H9 (cell line): ENCODE data around the gene PRPF40B. TPM values are rescaled to one million over a fixed set of nuclear protein-coding genes. Genes with fewer than 3 reads are reported as not detected.

Experiments used
- DNase-seq: peaks from one replicate; pipeline ENCODE4 v3.0.0-alpha.2; 2017
- H2AFZ ChIP-seq: one replicate; pipeline ENCODE4 v1.6.1; 2013; ENCODE audit warnings: mild to moderate bottlenecking, low read length, control low read depth, moderate library complexity
- H2AK5ac ChIP-seq: 2 replicates; pipeline ENCODE4 v1.6.1; 2013; ENCODE audit warnings: low read length, control low read depth, mixed read lengths; ENCODE audit not compliant: insufficient read length
- H2BK120ac ChIP-seq: one replicate; pipeline ENCODE4 v1.6.1; 2013; ENCODE audit warnings: low read depth, mild to moderate bottlenecking, low read length, control low read depth, inconsistent platforms; ENCODE audit not compliant: poor library complexity, severe bottlenecking
- H2BK12ac ChIP-seq: 2 replicates; pipeline ENCODE4 v1.6.1; 2013; ENCODE audit warnings: low read length, control low read depth, mixed read lengths, low read depth; ENCODE audit not compliant: insufficient read length
- H2BK15ac ChIP-seq: 2 replicates; pipeline ENCODE4 v1.6.1; 2013; ENCODE audit warnings: low read depth, low read length, control low read depth
- H2BK20ac ChIP-seq: one replicate; pipeline ENCODE4 v1.6.1; 2013; ENCODE audit warnings: low read depth, mild to moderate bottlenecking, low read length, control low read depth, inconsistent platforms; ENCODE audit not compliant: poor library complexity, severe bottlenecking
- H2BK5ac ChIP-seq: 2 replicates; pipeline ENCODE4 v1.6.1; 2013; ENCODE audit warnings: low read length, control low read depth, mixed read lengths; ENCODE audit not compliant: insufficient read length
- H3K14ac ChIP-seq: 2 replicates; pipeline ENCODE4 v1.6.1; 2013; ENCODE audit warnings: low read length, control low read depth; ENCODE audit not compliant: insufficient read depth
- H3K18ac ChIP-seq: 2 replicates; pipeline ENCODE4 v1.6.1; 2013; ENCODE audit warnings: low read depth, mild to moderate bottlenecking, mixed read lengths, low read length, control low read depth; ENCODE audit not compliant: insufficient read length
- H3K23ac ChIP-seq: 2 replicates; pipeline ENCODE4 v1.6.1; 2013; ENCODE audit warnings: low read length, control low read depth, mixed read lengths, low read depth; ENCODE audit not compliant: insufficient read length
- H3K23me2 ChIP-seq: 2 replicates; pipeline ENCODE4 v1.6.1; 2013; ENCODE audit warnings: low read depth, mild to moderate bottlenecking, mixed read lengths, low read length, control low read depth; ENCODE audit not compliant: insufficient read length, poor library complexity, severe bottlenecking
- H3K27ac ChIP-seq: 2 replicates; pipeline ENCODE4 v1.5.1; 2013; ENCODE audit warnings: low read length, control low read depth, mixed read lengths, low read depth; ENCODE audit not compliant: insufficient read length
- H3K27me3 ChIP-seq: 2 replicates; pipeline ENCODE4 v1.6.1; 2013; ENCODE audit warnings: low read length, control low read depth, inconsistent platforms; ENCODE audit not compliant: insufficient read depth
- H3K4ac ChIP-seq: 2 replicates; pipeline ENCODE4 v1.6.1; 2013; ENCODE audit warnings: low read depth, mild to moderate bottlenecking, control low read depth, inconsistent platforms, low read length, moderate library complexity
- H3K4me1 ChIP-seq: 2 replicates; pipeline ENCODE4 v1.6.1; 2013; ENCODE audit warnings: low read length, control low read depth, inconsistent platforms; ENCODE audit not compliant: insufficient read depth
- H3K4me2 ChIP-seq: 2 replicates; pipeline ENCODE4 v1.6.1; 2013; ENCODE audit warnings: low read length, control low read depth, mixed read lengths; ENCODE audit not compliant: insufficient read length, insufficient read depth
- H3K56ac ChIP-seq: 2 replicates; pipeline ENCODE4 v1.6.1; 2013; ENCODE audit warnings: low read depth, mild to moderate bottlenecking, mixed read lengths, low read length, control low read depth; ENCODE audit not compliant: insufficient read length
- H3K79me1 ChIP-seq: 2 replicates; pipeline ENCODE4 v1.6.1; 2013; ENCODE audit warnings: low read depth, mild to moderate bottlenecking, moderate library complexity, low read length, control low read depth, inconsistent platforms; ENCODE audit not compliant: insufficient read depth, poor library complexity, severe bottlenecking
- H3K79me2 ChIP-seq: 2 replicates; pipeline ENCODE4 v1.6.1; 2013; ENCODE audit warnings: low read length, control low read depth, inconsistent platforms; ENCODE audit not compliant: insufficient read depth
- H3K9ac ChIP-seq: 2 replicates; pipeline ENCODE4 v1.6.1; 2013; ENCODE audit warnings: low read length, control low read depth, mixed read lengths; ENCODE audit not compliant: insufficient read length; ENCODE audit errors: extremely low read depth
- H3K9me3 ChIP-seq: one replicate; pipeline ENCODE4 v1.6.1; 2013; ENCODE audit warnings: low read depth, low read length, inconsistent platforms; ENCODE audit not compliant: control insufficient read depth
- H3T11ph ChIP-seq: one replicate; pipeline ENCODE4 v1.6.1; 2013; ENCODE audit warnings: mild to moderate bottlenecking, low read length, control low read depth, inconsistent platforms
- H4K20me1 ChIP-seq: one replicate; pipeline ENCODE4 v1.6.1; 2013; ENCODE audit not compliant: control insufficient read depth, insufficient read length, insufficient read depth
- H4K5ac ChIP-seq: 2 replicates; pipeline ENCODE4 v1.6.1; 2013; ENCODE audit warnings: low read depth, mild to moderate bottlenecking, mixed read lengths, low read length, control low read depth; ENCODE audit not compliant: insufficient read length
- H4K8ac ChIP-seq: replicated peaks from 2 replicates; pipeline ENCODE4 v1.6.1; 2013; ENCODE audit warnings: low read length, control low read depth, mixed read lengths, low read depth; ENCODE audit not compliant: insufficient read length
- H4K91ac ChIP-seq: 2 replicates; pipeline ENCODE4 v1.6.1; 2013; ENCODE audit warnings: low read depth, mild to moderate bottlenecking, moderate library complexity, mixed read lengths, low read length, control low read depth; ENCODE audit not compliant: insufficient read length
- H3K27ac Mint-ChIP-seq, 3 experiments: 2 replicates in 2 of 3; 3 replicates in 1 of 3; pipeline ENCODE4 v1.8.0; 2020 to 2021; ENCODE audit warnings: mixed read lengths in 3 of 3, mild to moderate bottlenecking in 1 of 3, moderate library complexity in 1 of 3
- H3K27me3 Mint-ChIP-seq: 2 replicates; pipeline ENCODE4 v1.8.0; 2021; ENCODE audit warnings: low read depth, mild to moderate bottlenecking, moderate library complexity, mixed read lengths
- H3K36me3 Mint-ChIP-seq, 3 experiments: 2 replicates in 2 of 3; 3 replicates in 1 of 3; pipeline ENCODE4 v1.8.0; 2020 to 2021; ENCODE audit warnings: low read depth in 3 of 3, mixed read lengths in 3 of 3; ENCODE audit not compliant: insufficient read depth in 1 of 3
- H3K4me1 Mint-ChIP-seq, 2 experiments: 2 replicates each; pipeline ENCODE4 v1.8.0; 2020; ENCODE audit warnings: mixed read lengths in 2 of 2
- H3K4me3 Mint-ChIP-seq, 2 experiments: 2 replicates in 1 of 2; 3 replicates in 1 of 2; pipeline ENCODE4 v1.8.0; 2020 to 2021; ENCODE audit warnings: mild to moderate bottlenecking in 2 of 2, mixed read lengths in 2 of 2, moderate library complexity in 1 of 2
- H3K9me3 Mint-ChIP-seq, 2 experiments: 2 replicates in 1 of 2; 3 replicates in 1 of 2; pipeline ENCODE4 v1.8.0; 2020; ENCODE audit warnings: mild to moderate bottlenecking in 2 of 2, mixed read lengths in 2 of 2, moderate library complexity in 1 of 2
- WGBS: extraction: QIAGEN DNeasy Blood & Tissue Kit; methylation state at CpG from one replicate; pipeline ENCODE4 v1.1.7; 2013; ENCODE audit warnings: missing lambda C conversion rate, low lambda C conversion rate, mixed read lengths; ENCODE audit not compliant: insufficient read length; ENCODE audit errors: extremely low coverage; 5-methylcytosine and 5-hydroxymethylcytosine counted together
- total RNA-seq: library from RNA; stranded (reverse); gene quantifications from 2 replicates; pipeline ENCODE4 v1.2.1, GENCODE V29; 2021
- TF ChIP-seq, protein P1 (sequence below): fragments of 200-600 bp; sonication (generic); conservative IDR thresholded peaks from 3 replicates; pipeline ENCODE4 v1.8.0; 2021; ENCODE audit warnings: antibody characterized with exemption, mild to moderate bottlenecking

Gene PRPF40B
- total RNA-seq, 1 experiment from 2014 or later, result 19.0 TPM

GRCh38 chr12:49680075-49680474 is 56.7 kb downstream of the PRPF40B start:
- no peak overlapping the region for H3K14ac ChIP-seq
- H3K4me2 ChIP-seq, result no peak overlapping the region
- no peak overlapping the region for H3K18ac ChIP-seq
- H2BK15ac ChIP-seq, result no peak overlapping the region
- Mint-ChIP-seq H3K27me3 (no peaks in the 10 kb centered on the region), H3K27ac (no peak overlapping the region), H3K4me1 (peaks cover 18% of the 10 kb centered on the region in 2 experiments), H3K4me3 (no peak overlapping the region), H3K36me3 (no peaks in the 10 kb centered on the region), H3K9me3 (no peaks in the 10 kb centered on the region)
- no peaks in the 10 kb centered on the region for H3K23me2 ChIP-seq
- H2AFZ ChIP-seq, result no peak overlapping the region
- H2AK5ac ChIP-seq, result no peak overlapping the region
- no peak overlapping the region for H2BK20ac ChIP-seq
- H3T11ph ChIP-seq, result no peak overlapping the region
- H4K8ac ChIP-seq, result no peak overlapping the region
- H3K23ac ChIP-seq, result no peak overlapping the region
- H3K9ac ChIP-seq, result no peak overlapping the region
- no peak overlapping the region for H3K4ac ChIP-seq
- DNase-seq, result no peak
- H3K27ac ChIP-seq, result no peak overlapping the region
- TF ChIP-seq, protein P1, sequence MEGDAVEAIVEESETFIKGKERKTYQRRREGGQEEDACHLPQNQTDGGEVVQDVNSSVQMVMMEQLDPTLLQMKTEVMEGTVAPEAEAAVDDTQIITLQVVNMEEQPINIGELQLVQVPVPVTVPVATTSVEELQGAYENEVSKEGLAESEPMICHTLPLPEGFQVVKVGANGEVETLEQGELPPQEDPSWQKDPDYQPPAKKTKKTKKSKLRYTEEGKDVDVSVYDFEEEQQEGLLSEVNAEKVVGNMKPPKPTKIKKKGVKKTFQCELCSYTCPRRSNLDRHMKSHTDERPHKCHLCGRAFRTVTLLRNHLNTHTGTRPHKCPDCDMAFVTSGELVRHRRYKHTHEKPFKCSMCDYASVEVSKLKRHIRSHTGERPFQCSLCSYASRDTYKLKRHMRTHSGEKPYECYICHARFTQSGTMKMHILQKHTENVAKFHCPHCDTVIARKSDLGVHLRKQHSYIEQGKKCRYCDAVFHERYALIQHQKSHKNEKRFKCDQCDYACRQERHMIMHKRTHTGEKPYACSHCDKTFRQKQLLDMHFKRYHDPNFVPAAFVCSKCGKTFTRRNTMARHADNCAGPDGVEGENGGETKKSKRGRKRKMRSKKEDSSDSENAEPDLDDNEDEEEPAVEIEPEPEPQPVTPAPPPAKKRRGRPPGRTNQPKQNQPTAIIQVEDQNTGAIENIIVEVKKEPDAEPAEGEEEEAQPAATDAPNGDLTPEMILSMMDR, result no peak
- no peak overlapping the region for H2BK120ac ChIP-seq
- H2BK5ac ChIP-seq, result no peak overlapping the region
- no peak overlapping the region for H4K5ac ChIP-seq
- no peaks in the 10 kb centered on the region for H3K79me1 ChIP-seq
- no peak overlapping the region for H4K91ac ChIP-seq
- 0 out of 2 replicates have a peak, but pooled peaks cover 2% of the 10 kb centered on the region for H3K4me1 ChIP-seq
- no peaks in the 10 kb centered on the region for H3K9me3 ChIP-seq
- no CpG with 5 or more reads among the region's 1 CpG for WGBS
- no peaks in the 10 kb centered on the region for H4K20me1 ChIP-seq
- H3K56ac ChIP-seq, result no peak overlapping the region
- H2BK12ac ChIP-seq, result no peak overlapping the region
- H3K27me3 ChIP-seq, result no peaks in the 10 kb centered on the region
- peaks cover 4% of the 10 kb centered on the region; the same call in 1 of the 2 replicates for H3K79me2 ChIP-seq
